Left hindlimb (tissue), 1 donor: Measurements from ENCODE around the gene RAD18.

Experiments
- DNase-seq: peaks from one replicate; pipeline ENCODE4 v3.0.0-alpha.2; 2018

Gene RAD18

DNA sequence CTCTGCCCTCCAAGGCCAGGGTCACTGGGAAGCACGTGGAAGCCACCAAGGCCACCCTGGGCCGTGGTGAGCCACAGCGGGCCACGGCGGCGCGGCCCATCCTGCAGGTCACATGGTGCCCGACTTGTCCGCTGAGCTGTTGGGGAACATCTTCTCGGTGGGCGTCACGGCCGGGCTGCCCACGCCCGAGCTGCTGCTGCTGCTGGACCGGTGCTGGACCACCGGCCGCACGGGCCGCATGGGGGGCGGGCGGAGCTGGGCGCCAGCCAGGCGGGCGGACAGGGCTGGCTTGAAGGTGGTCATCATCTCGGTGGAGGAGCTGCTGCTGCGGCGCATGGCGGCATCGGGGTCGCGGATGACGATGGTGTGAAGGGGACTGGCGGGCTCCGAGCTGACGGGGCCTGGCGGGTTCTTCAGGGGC, 22.1 kb upstream of the RAD18 start:
- DNase-seq = no peak

DNA sequence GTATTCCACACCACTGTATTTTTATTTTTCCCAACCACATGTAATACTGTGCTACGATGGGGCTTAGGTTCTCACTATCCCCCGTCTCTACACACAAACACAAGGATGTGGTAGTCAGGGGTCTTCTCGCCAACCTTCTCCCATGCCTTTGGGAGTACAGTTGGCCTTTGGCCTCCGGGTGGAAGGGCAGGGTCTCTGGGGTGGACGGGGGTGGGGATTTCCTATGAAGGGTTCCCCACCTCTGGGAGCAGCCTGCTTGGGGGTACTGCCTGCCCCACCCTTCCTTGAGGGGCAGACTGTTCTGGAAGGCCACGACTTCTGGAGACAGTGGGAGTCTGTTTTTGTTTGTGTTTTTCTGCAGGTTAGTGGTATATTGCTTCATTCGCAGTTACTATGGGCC, 21.3 kb upstream of the RAD18 start:
- DNase-seq = no peak

DNA sequence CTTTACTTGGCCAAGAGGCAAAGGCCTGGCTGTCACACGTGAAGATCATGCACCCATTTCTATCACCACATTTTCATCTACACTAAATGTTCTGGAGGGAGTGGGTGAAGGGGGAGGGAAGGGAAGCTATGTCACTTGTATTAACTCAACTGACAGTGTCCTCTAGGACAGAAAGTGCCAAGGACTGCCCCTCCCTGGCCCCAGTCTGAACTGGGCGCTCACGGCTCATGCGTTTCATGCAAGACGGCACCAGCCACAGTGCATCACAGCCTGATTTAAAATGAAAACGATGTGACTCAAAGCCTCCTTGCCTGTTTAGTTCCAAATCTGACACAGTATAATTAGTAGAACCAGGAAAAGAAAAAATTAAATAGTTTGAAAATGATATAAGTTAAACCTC, 20.8 kb upstream of the RAD18 start:
- DNase-seq = no peak

DNA sequence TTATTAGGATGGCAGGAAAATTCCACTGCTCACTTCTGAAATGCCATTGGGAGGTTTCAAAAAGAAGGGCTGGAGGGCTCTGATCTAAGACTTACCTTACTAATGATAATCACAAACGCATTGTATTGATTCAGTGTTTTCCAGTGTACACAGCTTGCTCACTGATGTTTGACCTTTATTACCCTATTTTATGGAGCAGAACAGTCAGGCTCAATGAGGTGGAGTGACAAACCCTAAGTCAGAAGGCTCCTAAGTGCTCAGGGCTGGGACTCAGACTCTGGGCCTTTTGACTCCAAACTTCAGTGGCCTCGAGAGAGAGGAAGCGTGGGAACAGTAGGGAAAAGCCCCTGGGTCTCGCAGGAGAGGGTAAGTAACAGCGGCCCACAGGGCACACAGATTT, 20.3 kb upstream of the RAD18 start:
- DNase-seq = no peak

DNA sequence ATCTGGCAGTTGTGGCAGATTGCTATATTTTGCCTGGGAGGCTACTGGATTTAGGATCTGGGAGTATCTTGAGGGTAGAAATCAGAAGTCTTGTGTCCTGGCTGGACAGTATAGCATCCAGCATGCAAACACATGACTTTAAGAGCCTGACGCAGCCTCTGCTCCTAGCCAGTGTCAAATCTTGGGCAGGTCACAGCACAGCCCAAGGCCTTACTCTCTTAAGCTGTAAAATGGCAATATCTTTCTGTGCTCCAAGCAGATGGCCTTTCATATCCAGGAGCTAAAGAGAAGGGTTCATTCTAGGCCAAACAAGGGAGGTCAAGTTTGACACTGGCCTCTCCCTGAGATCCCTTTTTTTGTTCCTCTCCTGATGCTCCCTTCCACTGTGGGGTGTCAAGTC, 19.8 kb upstream of the RAD18 start:
- no peak for DNase-seq

DNA sequence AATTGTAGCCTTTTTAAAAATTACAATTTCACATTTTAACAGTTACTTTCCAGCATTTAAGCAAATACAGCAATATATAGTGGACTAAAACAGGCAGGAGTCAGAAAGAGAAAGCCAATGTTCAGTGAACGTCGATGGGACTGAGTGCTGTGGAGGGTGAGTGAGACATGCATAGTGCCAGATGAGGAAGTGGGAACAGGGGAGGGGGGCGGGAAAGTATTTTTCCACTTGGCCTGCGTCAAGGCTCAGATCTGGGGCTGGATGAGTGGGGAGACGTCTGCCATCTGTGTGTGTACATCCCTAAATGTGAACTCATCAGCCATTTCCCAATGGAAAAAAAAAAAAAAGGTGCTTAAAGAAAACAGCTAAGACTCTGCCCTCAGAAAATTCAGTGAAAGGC, 19.2 kb upstream of the RAD18 start:
- DNase-seq = no peak

DNA sequence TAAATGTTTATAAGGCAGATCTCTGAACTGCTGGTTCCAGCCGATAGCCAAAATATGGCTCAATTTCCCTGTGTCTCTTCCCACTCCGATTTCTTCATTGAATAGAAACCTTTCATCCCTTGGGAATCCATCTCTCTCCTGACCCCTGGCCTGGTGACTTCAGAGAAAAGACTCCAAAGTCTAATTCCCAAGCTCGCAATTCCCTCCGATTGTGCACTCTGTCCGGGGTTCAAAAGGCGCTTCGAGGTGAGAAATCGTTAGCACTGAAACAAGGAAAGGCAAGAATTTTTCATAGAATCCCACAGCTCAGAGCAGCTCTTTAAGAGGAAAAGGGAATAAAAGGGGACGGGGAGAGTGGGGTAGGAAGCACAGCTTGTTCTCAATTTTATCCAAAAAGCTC, 18.4 kb upstream of the RAD18 start:
- no peak for DNase-seq

DNA sequence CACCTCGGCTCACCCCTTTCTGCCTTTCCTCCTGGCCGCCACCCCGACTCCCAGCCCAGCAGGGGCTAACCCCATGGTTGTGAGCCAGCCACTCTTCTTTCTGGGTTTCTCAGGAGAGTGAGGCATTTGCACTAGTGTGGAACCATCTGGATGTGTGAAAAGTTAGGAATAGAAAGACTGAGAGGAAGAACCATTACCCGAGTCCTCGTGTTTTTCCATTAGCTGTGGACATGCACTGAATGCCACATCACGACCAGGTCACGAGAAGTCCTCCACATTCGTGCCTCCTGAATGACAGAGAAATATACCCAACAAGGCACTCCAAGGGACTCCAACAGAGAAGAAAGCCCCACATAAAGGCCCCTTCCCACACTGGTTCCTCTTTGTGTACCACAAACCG, 18.0 kb upstream of the RAD18 start:
- DNase-seq = no peak

DNA sequence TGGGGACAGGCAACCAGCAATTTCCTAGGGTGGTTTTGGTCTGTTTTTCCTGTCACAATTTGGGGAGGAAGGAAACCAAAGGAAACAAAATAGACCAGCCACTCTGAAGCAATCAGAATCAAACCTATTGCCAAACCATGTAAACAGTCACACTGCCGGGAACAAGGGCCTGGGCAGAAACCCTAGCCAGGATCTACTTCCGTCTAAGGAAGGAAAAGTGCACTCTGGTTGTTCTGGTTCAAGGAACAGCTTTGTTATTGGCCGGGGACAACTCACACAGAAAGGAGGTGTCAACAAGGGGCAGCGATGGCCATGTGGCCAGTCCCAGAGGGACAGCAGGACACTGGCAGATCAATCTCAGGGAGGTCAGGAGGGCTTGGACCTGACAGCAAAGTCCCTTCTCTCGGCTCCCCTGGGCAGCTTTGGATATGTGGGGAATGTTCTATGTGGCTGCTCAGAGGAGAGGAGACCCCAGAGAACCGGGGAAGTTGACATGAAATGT, 17.5 kb upstream of the RAD18 start:
- no peak for DNase-seq

DNA sequence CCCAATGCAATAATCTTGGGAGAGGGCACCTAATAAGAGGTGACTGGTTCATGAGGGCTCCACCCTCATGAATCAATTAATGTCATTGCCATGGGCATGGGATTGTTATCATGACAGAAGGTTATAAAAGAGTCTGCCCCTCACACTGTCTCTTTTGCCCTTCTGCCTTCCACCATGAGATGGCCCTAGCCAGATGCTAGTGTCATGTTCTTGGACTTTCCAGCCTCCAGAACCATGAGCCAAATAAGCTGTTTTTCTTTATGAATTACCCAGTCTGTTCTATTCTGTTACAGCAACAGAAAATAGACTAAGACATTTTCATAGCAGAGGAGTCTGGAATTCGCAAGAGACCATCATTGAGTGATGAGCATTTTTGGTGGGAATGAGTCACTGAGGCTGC, 16.0 kb upstream of the RAD18 start:
- no peak for DNase-seq

DNA sequence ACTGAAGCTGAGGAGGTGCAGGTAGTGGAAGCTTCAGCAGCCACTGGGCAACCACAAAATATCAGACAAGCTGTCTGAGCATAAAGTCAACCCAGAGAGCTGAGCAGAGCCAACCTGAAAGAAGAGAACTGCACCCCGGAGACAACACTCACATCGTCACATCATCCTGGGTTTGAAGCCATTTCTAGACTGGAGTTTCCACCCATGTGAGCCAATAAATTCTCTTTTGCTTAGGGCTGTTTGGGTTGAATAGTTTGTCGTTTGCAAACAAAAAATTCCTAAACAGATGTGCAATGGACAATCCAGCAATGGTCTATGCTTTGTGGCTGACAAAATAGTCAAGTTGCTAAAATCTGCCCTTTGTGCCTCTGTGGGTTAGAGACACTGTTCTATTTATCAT, 15.3 kb upstream of the RAD18 start:
- DNase-seq = no peak

DNA sequence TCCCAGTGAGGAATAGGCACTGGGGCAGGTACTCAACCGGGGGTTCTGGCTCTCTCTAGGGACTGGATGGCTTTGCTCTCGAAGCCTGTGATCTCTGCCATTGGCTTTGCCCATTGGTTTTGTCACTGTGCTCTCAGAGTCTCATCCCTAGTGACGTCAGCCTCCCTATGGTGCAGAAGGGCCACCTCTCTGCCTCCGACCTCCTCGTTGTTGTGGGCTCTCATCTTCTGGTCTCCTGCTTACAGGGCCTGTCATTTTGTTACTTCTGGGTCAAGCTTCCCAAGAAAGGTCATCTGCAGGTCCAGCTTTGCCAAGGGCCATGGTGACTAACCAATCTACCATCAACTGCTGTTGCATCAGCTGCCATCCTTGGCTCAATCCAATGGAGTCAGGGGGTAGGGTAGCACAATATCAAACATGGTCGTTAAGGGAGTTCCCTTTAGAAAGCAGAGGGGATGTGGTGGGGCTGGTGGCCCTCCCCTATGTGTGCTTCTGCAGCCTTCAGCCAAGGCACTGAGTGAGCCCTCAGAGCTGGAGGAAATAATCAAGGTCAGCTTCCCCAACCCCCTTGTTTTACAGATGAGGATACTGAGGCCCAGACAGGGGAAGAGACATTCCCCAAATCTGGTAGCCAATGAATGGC, 13.4 kb upstream of the RAD18 start:
- DNase-seq = no peak

DNA sequence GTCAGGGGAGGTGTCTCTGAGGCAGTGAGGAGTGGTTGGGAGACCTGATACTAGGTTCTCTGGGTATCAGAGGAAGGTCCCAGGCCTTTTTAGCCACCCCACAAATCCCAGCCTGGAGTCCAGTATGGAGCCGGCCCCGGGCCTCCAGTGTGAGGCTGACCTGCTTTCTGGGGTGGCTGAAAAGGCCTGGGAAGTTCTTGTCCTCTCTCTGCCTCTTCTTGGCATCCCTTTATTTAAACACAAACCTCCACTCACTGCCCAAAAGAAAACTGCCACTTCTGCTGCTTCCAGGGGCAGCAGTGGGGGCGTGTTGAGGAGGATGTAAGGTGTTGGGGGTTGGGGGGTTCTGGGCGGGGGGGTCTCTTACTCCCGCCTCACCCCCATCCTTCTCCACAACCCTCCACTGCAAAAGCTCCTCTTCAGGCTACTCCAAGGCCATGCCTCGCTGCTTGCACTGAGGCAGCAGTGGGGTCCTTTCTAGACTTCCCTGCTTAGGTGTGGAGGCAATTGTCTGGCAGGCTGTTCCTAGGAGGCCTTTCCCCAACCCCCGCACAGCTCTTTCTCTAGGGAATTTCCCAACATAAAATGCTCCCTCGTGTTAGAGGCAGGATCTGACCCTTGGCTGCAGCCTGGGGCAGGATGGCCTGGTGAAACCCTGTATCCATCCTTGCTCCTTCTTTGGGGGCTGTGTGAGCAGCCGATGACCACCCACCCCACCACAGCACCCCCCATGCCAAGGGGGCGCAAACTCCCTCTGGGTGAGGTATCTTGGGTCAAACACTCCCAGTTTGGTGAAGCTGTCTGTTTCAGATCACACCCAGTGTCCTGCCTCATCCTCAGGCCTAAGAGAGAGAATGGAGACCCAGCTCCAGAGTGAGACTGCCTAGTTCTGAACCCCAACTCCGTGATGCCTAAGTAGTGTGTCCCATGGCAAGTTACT, 12.1 kb upstream of the RAD18 start:
- DNase-seq = no peak

DNA sequence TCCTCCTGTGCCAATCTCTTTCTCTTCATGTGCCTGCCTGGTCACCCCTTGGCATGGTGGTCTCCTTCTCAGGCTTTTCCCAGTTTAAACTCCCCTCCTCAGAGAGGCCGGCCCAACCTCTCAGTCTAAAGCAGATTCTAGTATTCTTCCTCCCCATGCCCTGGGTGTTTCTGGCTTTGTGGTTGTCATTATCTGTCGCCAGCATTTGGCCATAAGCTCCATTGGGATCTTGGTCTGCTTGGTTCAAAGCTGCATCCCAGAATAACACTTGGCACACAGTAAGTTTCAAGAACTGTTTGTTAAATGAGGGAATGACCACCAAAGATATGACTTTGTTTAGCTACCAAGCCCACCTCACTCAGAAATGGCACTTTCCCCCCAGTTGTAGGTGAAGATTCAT, 11.2 kb upstream of the RAD18 start:
- no peak for DNase-seq

DNA sequence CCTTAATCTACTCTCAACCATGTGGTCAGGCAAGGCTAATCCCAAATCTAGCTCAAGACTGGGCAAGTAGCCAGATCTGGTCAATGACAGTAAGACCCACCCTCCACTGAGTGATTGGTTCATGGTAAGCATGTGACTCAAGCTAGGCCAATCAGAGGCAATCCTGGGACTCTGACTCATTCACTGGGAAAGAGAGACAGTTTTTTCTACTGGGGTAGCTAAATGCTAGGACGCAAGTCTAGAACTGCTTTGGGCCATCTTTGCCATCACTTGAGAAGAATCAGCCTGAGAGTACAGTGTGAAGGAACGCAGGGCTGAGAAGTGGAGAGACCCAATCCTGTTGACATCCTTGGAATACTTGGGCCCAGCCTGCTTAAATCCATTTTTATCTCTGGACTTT, 9.4 kb upstream of the RAD18 start:
- no peak for DNase-seq

DNA sequence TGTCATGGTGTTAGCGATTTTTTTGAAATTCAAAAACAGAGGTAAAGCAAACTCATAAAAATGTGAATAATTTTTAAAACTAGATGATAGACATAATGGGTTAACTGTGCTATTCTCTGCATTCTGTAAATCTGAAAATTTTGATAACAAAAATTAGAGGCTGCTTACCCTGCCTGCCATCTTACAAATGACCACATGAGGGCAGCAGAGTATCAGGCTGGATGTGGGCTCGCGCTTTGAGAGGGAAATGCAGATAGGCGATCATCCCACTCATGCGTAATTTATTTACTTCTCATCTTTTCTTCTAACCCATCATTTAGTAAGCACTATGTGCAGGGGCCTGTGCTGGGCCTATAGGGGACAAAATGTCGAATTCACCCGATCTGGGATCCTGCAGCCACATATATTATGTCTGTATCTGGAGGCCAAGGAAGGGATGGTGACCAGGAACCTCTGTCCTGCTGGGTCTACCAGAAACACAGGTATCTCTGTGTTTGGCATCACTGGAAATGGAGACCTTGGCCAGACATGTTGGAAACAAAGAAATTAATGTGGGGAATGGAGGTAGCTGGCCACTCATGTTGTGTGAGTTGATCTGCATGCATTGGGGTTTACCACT, 7.8 kb upstream of the RAD18 start:
- DNase-seq = peak; percentile 69

DNA sequence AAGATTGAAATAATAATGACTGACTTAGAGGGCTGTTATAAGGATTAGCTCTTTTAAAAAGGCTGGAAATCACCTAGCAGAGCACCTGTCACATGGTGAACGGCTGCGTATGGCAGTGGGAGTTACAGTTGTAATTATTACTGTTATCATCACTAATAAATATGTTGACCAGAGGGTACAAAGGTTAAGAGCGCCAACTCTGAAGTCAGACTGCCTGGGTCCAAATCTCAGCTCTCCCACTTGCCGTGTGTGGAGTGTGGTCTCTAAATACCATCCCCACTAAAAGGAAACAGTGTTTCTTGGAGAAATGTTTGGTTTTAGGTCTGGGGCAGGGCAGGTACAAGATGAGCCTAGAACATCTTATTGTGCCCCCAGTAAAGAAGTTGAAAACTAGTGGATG, 6.0 kb upstream of the RAD18 start:
- DNase-seq = no peak

DNA sequence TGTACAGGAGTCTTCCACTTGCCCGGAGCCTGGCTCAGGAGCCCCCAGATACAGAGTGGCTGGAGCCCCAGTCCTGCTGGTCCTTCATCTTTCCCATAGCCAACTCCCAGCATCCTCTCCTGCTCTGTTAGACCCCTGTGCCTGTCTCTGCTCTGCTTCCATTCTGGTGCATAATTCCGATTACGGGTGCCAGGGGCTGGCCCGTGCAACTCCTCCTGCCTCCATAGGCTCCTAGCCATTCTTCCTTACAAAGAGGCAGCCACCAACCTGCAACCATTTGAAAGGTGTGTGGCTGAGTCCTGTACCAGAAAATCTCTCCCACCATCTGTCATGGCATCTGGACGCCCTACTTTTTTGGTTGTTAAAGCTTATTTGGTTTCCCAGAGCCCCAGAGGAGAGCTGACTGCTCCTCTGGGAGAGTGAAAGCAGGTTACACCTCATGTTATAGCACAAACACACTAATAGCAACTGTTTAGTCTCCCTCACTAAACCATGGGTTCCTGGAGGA, 5.2 kb upstream of the RAD18 start:
- no peak for DNase-seq

DNA sequence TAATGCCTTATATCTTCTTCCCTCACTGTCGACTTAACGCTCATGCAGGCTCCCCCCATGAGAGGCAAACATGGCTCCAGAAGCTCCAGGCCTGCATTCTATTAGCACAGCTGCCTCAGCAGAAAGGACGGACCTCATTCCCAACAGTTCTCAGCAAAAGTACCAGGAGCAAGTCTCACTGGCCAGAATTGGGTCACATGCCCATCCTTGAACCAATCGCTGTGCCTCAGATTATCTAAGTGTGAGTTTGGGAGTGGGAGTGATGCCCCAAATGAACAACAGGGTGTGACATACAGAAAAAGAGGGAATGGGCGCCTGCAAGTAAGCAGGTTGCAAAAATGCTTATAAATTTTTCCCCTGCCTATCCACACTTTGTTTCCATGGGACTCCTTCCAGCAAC, 4.3 kb upstream of the RAD18 start:
- no peak for DNase-seq

DNA sequence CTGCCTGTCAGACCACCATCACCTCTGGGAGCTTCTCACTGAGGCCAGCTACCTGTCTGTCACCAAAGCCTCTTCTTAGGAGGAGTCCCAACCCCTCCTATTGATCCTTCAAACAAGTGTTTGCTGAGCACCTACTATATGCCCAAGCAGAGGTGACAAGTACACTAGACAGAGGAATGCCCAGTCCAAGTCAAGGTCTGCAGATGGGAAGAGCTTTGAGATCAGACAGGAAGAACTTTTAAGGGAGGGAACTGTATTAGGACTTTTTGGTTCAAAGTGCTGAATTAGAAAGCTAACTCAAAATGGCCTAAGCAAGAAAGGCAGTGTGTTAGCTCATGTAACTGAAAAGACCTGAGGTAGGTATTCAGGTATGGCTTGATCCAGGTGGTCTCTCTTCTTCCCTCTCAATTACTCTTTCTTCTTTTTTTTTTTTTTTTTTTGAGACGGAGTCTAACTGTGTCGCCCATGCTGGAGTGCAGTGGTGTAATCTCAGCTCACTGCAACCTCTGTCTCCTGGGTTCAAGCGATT, 3.6 kb upstream of the RAD18 start:
- no peak for DNase-seq

DNA sequence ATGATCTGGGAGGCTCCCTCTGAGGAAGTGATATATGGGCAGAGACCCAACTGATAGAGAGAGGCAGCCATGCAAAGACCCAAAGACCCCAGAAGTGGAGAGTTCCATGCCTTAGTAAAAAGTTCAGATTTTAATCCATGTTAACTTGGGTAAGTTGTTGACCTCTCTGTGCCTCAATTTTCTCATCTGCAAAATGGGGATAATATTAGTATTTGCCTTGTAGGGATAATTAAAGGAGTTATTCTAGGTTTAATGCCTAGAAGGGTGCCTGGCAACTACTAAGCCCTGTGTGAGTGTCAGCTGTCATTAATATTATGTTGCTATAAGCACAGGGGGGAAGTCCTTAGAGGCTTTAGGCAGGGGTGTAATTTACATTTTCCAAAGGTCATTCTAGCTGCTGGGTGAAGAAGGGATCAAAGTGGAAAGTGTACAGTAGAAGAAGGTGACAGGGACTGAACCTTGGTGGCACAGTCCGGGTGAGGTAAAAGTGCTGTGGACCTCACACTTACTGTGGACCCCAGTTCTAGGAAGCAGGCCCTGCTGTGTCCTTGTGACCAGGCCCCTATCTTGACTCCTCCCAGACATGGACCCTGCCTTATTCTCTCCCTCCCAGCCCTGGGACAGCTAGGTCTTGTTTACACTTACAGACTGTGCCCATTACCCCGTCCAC, 3.0 kb upstream of the RAD18 start:
- no peak for DNase-seq

DNA sequence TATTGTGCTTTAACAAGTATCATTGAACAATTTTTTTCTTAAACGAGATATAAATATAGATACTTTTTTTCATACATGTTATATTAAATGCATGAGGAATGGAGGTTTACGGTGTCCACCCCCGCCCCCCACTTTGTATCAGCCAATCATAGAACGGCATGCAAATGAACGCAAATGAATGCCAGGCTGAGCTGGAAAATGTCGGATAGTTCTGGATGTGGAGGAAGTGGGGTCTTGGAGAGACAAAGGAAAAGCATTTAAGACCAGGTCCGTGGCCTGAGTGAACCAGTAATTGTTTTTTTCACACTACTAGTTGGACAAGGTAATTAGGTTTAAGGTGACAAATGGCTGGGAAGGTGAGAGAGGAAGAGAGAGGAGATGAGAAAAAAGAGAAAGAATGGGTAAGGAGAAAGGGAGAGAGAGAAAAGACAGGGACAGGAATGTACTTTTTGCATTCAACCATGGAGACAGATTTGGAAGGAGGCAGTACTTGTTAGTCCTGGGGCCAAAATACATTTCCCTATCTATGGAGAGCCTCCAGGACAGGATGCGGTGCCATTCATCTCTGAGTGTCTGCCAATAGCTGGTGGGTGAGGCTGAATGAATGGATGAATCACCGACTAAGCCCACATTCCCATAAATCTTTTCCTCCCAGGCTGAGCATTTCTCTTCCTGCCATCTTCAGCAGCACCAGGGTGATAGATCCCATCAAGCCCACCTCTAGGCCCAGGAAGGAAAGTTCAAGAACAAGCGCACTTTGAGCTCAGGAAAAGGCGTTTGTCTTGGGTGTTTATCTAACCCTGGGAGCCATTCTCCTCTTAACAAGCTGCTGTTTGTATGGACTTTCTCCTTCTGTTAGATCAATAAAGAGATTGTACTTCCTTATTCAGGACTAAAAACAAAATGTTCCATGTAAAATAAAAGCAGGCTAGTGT, 1.4 kb upstream of the RAD18 start:
- DNase-seq = no peak
